Dedifferentiated amniotic fluid mesenchymal stem cell (primary cell): Measurements from ENCODE around the gene MAN1A2.
"Not testable (repeated sequence)": the region's sequence is repeated elsewhere in the genome, so short reads cannot be mapped to it uniquely, and the experiment has no call there.

Experiments used
- DNase-seq: peaks from one replicate; pipeline ENCODE4 v3.0.0-alpha.2; 2016; ENCODE audit errors: extremely low spot score

The MAN1A2 gene

GRCh38 chr1:117367046-117368025 lies at the start of gene MAN1A2:
TSS of gene MAN1A2 (plus strand) at chr1:117367449. CDS start at chr1:117368184, 735 bp downstream.
- peak; percentile 52 for DNase-seq

DNA sequence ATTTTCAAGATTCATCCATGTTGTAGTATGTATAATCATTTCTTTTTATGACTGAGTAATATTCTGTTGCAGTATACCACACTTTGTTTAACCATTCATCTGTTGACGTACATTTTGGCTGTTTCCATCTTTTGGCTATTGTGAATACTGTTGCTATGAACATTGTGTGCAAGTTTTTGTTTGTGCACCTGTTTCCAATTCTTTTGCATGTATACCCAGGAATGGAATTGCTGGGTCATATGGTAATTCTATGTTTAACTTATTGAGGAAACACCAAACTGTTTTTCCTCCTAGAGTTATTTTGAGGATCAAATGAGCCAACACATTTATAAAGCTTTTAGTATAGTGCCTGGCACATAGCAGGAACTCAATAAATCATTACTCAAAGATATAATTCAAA lies 49.2 kb upstream of the MAN1A2 start:
- no peak for DNase-seq

- no peak for DNase-seq
Observed at GRCh38 chr1:117318426-117318825, 48.8 kb upstream of the MAN1A2 start.

GRCh38 chr1:117320515-117320914 lies 46.7 kb upstream of the MAN1A2 start:
- no peak for DNase-seq

GRCh38 chr1:117321680-117322609 lies 45.3 kb upstream of the MAN1A2 start:
- DNase-seq, result no peak

GRCh38 chr1:117324357-117324756 lies 42.9 kb upstream of the MAN1A2 start:
- no peak for DNase-seq

DNA sequence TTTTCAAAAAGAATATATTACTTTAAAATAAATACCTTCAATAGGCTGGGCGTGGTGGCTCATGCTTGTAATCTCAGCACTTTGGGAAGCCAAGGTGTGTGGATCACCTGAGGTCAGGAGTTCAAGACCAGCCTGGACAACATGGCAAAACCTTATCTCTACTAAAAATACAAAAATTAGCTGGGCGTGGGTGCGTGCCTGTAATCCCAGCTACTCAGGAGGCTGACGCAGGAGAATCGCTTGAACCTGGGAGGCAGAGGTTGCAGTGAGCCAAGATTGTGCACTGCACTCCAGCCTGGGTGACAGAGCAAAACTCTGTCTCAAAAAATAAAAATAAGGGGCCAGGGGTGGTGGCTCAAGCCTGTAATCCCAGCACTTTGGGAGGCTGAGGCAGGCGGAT lies 41.2 kb upstream of the MAN1A2 start:
- not testable (repeated sequence) for DNase-seq

DNA sequence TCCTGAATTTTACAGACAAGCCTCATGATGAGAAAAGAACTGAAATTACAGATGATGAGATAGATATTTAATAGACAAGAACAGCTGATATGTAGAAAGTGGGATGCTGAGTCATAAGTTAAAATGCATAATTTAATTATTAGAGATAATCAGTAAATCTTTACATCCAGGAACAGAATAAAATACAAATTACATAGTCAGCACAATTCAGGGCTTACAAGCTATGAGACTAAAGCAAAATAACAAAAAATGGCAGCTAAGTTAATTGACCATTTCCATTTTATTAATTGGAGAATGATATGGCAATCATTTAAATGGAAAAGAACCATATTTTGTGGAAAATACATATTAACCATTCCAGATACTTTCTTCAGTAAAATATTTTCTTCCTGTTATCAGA lies 40.2 kb upstream of the MAN1A2 start:
- no peak for DNase-seq

- DNase-seq, result no peak
Observed at GRCh38 chr1:117335376-117336086, 31.7 kb upstream of the MAN1A2 start.

- no peak for DNase-seq
Observed at GRCh38 chr1:117336088-117336817, 31.0 kb upstream of the MAN1A2 start.

GRCh38 chr1:117339866-117340700 lies 27.2 kb upstream of the MAN1A2 start:
- DNase-seq, result no peak

DNA sequence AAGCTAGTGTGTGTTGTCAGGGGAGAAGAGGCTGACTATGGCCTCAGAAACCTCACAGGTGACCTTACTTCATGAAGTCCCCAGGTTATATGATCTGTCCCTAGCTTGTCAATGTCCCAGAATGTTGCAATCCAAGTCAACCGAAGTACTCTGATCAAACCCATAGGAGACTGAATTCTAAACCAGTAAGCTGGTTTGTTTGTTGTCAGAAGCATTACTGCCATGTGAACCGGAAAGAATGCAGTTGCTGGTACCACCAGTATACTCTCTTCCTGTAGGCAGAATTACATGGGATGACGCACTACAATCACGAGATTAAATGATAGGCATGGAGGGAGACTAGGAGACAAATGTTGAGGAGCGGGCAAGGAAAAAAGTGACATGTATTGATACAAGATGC lies 26.1 kb upstream of the MAN1A2 start:
- no peak for DNase-seq

- no peak for DNase-seq
Observed at GRCh38 chr1:117342397-117342796, 24.9 kb upstream of the MAN1A2 start.

GRCh38 chr1:117346206-117346928 lies 20.9 kb upstream of the MAN1A2 start:
- DNase-seq, result no peak

- DNase-seq, result no peak
Observed at GRCh38 chr1:117347907-117348306, 19.3 kb upstream of the MAN1A2 start.

DNA sequence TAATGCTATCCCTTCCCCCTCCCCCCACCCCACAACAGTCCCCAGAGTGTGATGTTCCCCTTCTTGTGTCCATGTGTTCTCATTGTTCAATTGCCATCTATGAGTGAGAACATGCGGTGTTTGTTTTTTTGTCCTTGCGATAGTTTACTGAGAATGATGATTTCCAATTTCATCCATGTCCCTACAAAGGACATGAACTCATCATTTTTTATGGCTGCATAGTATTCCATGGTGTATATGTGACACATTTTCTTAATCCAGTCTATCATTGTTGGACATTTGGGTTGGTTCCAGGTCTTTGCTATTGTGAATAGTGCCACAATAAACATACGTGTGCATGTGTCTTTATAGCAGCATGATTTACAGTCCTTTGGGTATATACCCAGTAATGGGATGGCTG lies 14.6 kb upstream of the MAN1A2 start:
- DNase-seq, result not testable (repeated sequence)

GRCh38 chr1:117357833-117358603 lies 9.2 kb upstream of the MAN1A2 start:
- DNase-seq, result not testable (repeated sequence)

DNA sequence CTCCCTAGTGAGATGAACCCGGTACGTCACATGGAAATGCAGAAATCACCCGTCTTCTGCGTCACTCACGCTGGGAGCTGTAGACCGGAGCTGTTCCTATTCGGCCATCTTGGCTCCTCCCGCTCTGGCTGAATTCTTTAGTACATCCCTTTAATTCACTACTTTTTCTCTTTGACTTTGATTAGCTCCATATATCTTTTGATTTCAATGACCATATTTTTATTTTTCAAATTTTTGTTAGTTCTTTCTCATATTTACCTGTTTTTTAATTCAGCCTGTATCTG lies 8.7 kb upstream of the MAN1A2 start:
- DNase-seq, result not testable (repeated sequence)
